HCT116 (cell line): Measurements from ENCODE around the gene DIP2A.
"Not testable (repeated sequence)": the region's sequence is repeated elsewhere in the genome, so short reads cannot be mapped to it uniquely, and the experiment has no call there.

Source experiments
- CEBPB ChIP-seq: IDR thresholded peaks from 2 replicates; pipeline ENCODE4 v1.6.1; 2012; ENCODE audit warnings: low read depth
- CTCF ChIP-seq, 3 experiments: fragments of 200-600 bp in 1 of 3; sonication (generic) in 1 of 3; IDR thresholded peaks in 2 of 3; conservative IDR thresholded peaks in 1 of 3; 2 replicates each; pipeline ENCODE4 v1.5.1; 2012 to 2017; ENCODE audit warnings: low read depth in 2 of 3, low read length in 2 of 3, antibody characterized with exemption in 1 of 3, borderline replicate concordance in 1 of 3, control low read depth in 1 of 3, mild to moderate bottlenecking in 1 of 3, mixed read lengths in 1 of 3, mixed run types in 1 of 3, moderate library complexity in 1 of 3; ENCODE audit not compliant: insufficient read depth in 1 of 3
- ELF1 ChIP-seq: IDR thresholded peaks from 2 replicates; pipeline ENCODE4 v1.6.1; 2012; ENCODE audit warnings: low read depth, borderline replicate concordance
- RAD21 ChIP-seq: IDR thresholded peaks from 2 replicates; pipeline ENCODE4 v1.6.1; 2012; ENCODE audit warnings: low read depth, mild to moderate bottlenecking

- TF ChIP-seq RAD21; CEBPB; CTCF (IDR thresholded peaks at IDR 0.05 in 2 of 3, conservative IDR thresholded peaks at IDR 0.05 in 1 of 3; ENCODE audit: borderline replicate concordance in 1 of 3, insufficient read depth in 1 of 3, low read depth in 2 of 3, low read length in 2 of 3); ELF1: not testable (repeated sequence)
Observed at GRCh38 chr21:46577786-46578185, 119.1 kb downstream of the DIP2A start.
